ENCODE results near the gene FUZ.

GRCh38 chr19:49846408-49846807 is 33.3 kb upstream of the FUZ start:
- TF ChIP-seq CTCF (IDR thresholded peaks at IDR 0.05) (no peak), POLR2AphosphoS5 (IDR thresholded peaks at IDR 0.05) (no peak)

Measured in gastroesophageal sphincter (tissue), 3 donors.